WTC11 (cell line): ENCODE results near the gene SRD5A2. TPM values are rescaled to one million over a fixed set of nuclear protein-coding genes. Genes with fewer than 3 reads are reported as not detected.

ENCODE experiments used
- ATAC-seq: fragments of 200-7000 bp; cut with Tn5 transposase; 2 replicates; pipeline ENCODE4 v1.10.0; 2021; ENCODE audit warnings: mild to moderate bottlenecking, moderate library complexity
- CTCF ChIA-PET: fragments of 300-600 bp; sonication (Branson Sonifier 250); formaldehyde crosslinking; loops from one replicate; lab custom pipeline; 2021; ENCODE audit warnings: antibody characterized with exemption; lab: Charles Lee
- POLR2A ChIA-PET: fragments of 350-600 bp; sonication (Branson Sonifier 250); formaldehyde crosslinking; loops from one replicate; lab custom pipeline; 2021; ENCODE audit warnings: antibody characterized with exemption; lab: Charles Lee
- DNase-seq: peaks from one replicate; pipeline ENCODE4 v3.0.0; 2021; ENCODE audit warnings: low spot score
- H3K27ac Mint-ChIP-seq: 2 replicates; pipeline ENCODE4 v1.8.0; 2021; ENCODE audit warnings: mixed read lengths
- H3K27me3 Mint-ChIP-seq: 2 replicates; pipeline ENCODE4 v1.8.0; 2021; ENCODE audit warnings: low read depth, mild to moderate bottlenecking, moderate library complexity, mixed read lengths
- H3K36me3 Mint-ChIP-seq: 2 replicates; pipeline ENCODE4 v1.8.0; 2021; ENCODE audit warnings: mixed read lengths
- H3K4me1 Mint-ChIP-seq: 2 replicates; pipeline ENCODE4 v1.8.0; 2022; ENCODE audit warnings: mixed read lengths
- H3K4me3 Mint-ChIP-seq: 2 replicates; pipeline ENCODE4 v1.8.0; 2021; ENCODE audit warnings: mild to moderate bottlenecking, moderate library complexity, mixed read lengths
- H3K9me3 Mint-ChIP-seq: 2 replicates; pipeline ENCODE4 v1.8.0; 2021; ENCODE audit warnings: mixed read lengths
- ATF1 ChIP-seq: sonication (generic); formaldehyde crosslinking; IDR thresholded peaks from 2 replicates; pipeline ENCODE4 v1.8.1; 2023; ENCODE audit warnings: mild to moderate bottlenecking, moderate library complexity, missing genetic modification reagents
- FOXK1 ChIP-seq: sonication (generic); formaldehyde crosslinking; IDR thresholded peaks from 2 replicates; pipeline ENCODE4 v1.8.0; 2022; ENCODE audit warnings: mild to moderate bottlenecking, moderate library complexity, missing genetic modification reagents
- HMGA2 ChIP-seq: fragments of 250-450 bp; sonication (Bioruptor Pico); IDR thresholded peaks from 2 replicates; pipeline ENCODE4 v1.4.0; 2021; ENCODE audit warnings: mild to moderate bottlenecking, moderate library complexity
- NFYB ChIP-seq: sonication (generic); formaldehyde crosslinking; conservative IDR thresholded peaks from 2 replicates; pipeline ENCODE4 v1.8.0; 2022; ENCODE audit warnings: low read depth, missing genetic modification reagents
- NR2C2 ChIP-seq: sonication (generic); formaldehyde crosslinking; IDR thresholded peaks from 2 replicates; pipeline ENCODE4 v1.8.0; 2022; ENCODE audit warnings: mild to moderate bottlenecking, missing genetic modification reagents
- NR3C1 ChIP-seq: sonication (generic); formaldehyde crosslinking; conservative IDR thresholded peaks from 2 replicates; pipeline ENCODE4 v1.8.1; 2023; ENCODE audit warnings: low read depth, mild to moderate bottlenecking, missing genetic modification reagents
- RELA ChIP-seq: sonication (generic); formaldehyde crosslinking; IDR thresholded peaks from 2 replicates; pipeline ENCODE4 v1.8.1; 2022; ENCODE audit warnings: missing genetic modification reagents, mild to moderate bottlenecking, borderline replicate concordance
- SMAD4 ChIP-seq: sonication (generic); formaldehyde crosslinking; IDR thresholded peaks from 2 replicates; pipeline ENCODE4 v1.8.0; 2022; ENCODE audit warnings: mild to moderate bottlenecking, missing genetic modification reagents
- SP1 ChIP-seq: sonication (generic); formaldehyde crosslinking; conservative IDR thresholded peaks from 2 replicates; pipeline ENCODE4 v1.8.1; 2022; ENCODE audit warnings: missing genetic modification reagents
- TCF7 ChIP-seq: sonication (generic); formaldehyde crosslinking; IDR thresholded peaks from 2 replicates; pipeline ENCODE4 v1.8.0; 2022; ENCODE audit warnings: mild to moderate bottlenecking, low read depth, missing genetic modification reagents, moderate library complexity
- ZNF121 ChIP-seq: sonication (generic); formaldehyde crosslinking; IDR thresholded peaks from 2 replicates; pipeline ENCODE4 v1.8.0; 2023; ENCODE audit warnings: missing genetic modification reagents
- total RNA-seq: library from RNA; stranded (reverse); gene quantifications from 3 replicates; pipeline ENCODE4 v1.2.3, GENCODE V29; 2021
- TF ChIP-seq, protein P1 (sequence below): fragments of 200-600 bp; IDR thresholded peaks from 2 replicates; pipeline ENCODE4 v1.8.0; 2022; ENCODE audit warnings: antibody characterized with exemption
- TF ChIP-seq, protein P2 (sequence below): sonication (generic); formaldehyde crosslinking; IDR thresholded peaks from 2 replicates; pipeline ENCODE4 v1.8.0; 2023; ENCODE audit warnings: missing genetic modification reagents, mild to moderate bottlenecking, borderline replicate concordance
- TF ChIP-seq, protein P3 (sequence below): sonication (generic); formaldehyde crosslinking; IDR thresholded peaks from 2 replicates; pipeline ENCODE4 v1.8.0; 2022; ENCODE audit warnings: mild to moderate bottlenecking, missing genetic modification reagents
- TF ChIP-seq, protein P4 (sequence below): sonication (generic); formaldehyde crosslinking; conservative IDR thresholded peaks from 2 replicates; pipeline ENCODE4 v1.8.1; 2022; ENCODE audit warnings: mild to moderate bottlenecking, missing genetic modification reagents
- TF ChIP-seq, protein P5 (sequence below): sonication (generic); formaldehyde crosslinking; IDR thresholded peaks from 2 replicates; pipeline ENCODE4 v1.8.1; 2022; ENCODE audit warnings: mild to moderate bottlenecking, missing genetic modification reagents, moderate library complexity, borderline replicate concordance
- TF ChIP-seq, protein P6 (sequence below): sonication (generic); formaldehyde crosslinking; IDR thresholded peaks from 2 replicates; pipeline ENCODE4 v1.8.0; 2022; ENCODE audit warnings: mild to moderate bottlenecking, missing genetic modification reagents
- TF ChIP-seq, protein P7 (sequence below): sonication (generic); formaldehyde crosslinking; IDR thresholded peaks from 2 replicates; pipeline ENCODE4 v1.8.0; 2022; ENCODE audit warnings: mild to moderate bottlenecking, missing genetic modification reagents
- TF ChIP-seq, protein P8 (sequence below): sonication (generic); formaldehyde crosslinking; IDR thresholded peaks from 2 replicates; pipeline ENCODE4 v1.8.1; 2022; ENCODE audit warnings: low read depth, missing genetic modification reagents, borderline replicate concordance
- TF ChIP-seq, protein P9 (sequence below): sonication (generic); formaldehyde crosslinking; IDR thresholded peaks from 2 replicates; pipeline ENCODE4 v1.8.0; 2023; ENCODE audit warnings: missing genetic modification reagents

Gene SRD5A2
- total RNA-seq, 1 experiment from 2014 or later: 0.07 TPM

DNA sequence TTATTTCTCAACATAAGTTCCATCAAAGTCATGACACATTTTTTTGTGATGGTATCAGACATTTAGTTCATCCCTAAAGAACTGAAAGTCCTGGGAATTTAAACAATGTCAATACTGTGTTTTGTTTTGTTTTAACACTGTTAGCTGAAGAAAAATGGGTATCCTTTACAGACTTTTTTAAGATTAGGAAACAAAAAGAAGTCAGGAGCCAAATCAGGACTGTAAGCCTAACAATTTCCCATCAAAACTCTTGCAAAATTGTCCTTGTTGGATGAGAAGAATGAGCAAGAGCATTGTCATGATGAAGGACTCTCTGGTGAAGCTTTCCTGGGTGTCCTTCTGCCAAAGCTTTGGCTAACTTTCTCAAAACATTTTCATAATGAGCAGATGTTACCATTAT, 69.4 kb downstream of the SRD5A2 start (continued):
- TF ChIP-seq TCF7 (CRISPR knock-in tag) (no peak), SMAD4 (CRISPR knock-in tag) (no peak), RELA (no peak), FOXK1 (CRISPR knock-in tag) (no peak)
- TF ChIP-seq, protein P1, sequence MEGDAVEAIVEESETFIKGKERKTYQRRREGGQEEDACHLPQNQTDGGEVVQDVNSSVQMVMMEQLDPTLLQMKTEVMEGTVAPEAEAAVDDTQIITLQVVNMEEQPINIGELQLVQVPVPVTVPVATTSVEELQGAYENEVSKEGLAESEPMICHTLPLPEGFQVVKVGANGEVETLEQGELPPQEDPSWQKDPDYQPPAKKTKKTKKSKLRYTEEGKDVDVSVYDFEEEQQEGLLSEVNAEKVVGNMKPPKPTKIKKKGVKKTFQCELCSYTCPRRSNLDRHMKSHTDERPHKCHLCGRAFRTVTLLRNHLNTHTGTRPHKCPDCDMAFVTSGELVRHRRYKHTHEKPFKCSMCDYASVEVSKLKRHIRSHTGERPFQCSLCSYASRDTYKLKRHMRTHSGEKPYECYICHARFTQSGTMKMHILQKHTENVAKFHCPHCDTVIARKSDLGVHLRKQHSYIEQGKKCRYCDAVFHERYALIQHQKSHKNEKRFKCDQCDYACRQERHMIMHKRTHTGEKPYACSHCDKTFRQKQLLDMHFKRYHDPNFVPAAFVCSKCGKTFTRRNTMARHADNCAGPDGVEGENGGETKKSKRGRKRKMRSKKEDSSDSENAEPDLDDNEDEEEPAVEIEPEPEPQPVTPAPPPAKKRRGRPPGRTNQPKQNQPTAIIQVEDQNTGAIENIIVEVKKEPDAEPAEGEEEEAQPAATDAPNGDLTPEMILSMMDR: no peak

DNA sequence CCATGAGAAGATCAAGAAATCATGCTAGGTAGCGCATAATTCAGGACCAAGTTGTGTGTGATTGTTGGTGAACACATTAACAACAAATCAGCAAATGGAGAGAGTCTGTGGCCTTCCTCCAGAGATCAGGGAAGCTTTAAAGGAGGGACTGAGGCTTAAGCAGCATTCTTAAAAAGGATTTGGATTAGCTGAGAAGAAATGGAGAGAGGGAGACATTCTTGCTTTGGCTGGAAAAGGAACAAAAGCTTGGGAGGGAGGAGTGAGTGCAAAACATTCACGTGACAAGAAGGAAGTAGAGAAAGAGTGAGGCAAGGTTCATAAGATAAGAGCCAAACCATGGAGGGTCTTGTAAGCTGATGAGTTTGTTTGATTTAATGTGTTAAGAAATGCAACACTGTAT, 75.6 kb downstream of the SRD5A2 start:
- H3K27me3 Mint-ChIP-seq: no peaks in the 10 kb centered on the region

DNA sequence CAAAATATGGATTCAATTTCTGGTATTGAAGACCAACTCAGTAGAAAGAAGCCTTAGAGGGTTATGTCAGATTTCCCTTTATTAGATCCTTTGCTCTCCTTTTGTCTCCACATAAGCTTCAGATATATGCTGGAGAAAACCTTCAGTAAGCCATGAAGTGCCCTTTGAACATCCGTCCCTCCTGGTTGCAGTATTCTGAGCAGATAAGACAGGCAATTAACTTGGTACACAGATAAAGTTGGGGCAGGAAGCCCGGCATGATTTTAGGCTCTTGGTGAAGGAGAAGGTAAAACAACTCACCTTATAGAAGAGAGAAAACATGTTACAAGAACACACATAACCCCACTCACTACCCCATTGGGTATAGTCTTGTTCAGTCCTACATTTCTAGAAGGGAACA, 76.4 kb downstream of the SRD5A2 start:
- H3K9me3 Mint-ChIP-seq: no peaks in the 10 kb centered on the region
- H3K4me3 Mint-ChIP-seq: no peak overlapping the region
- H3K36me3 Mint-ChIP-seq: no peaks in the 10 kb centered on the region
- ChIA-PET POLR2A (no interaction called here), CTCF (no interaction called here)
- no peaks in the 10 kb centered on the region for H3K4me1 Mint-ChIP-seq
- no peak overlapping the region for H3K27ac Mint-ChIP-seq
- DNase-seq (no peak), ATAC-seq (no peak)
- no peaks in the 10 kb centered on the region; the same call in 1 of the 2 replicates for H3K27me3 Mint-ChIP-seq
- TF ChIP-seq ZNF121 (CRISPR knock-in tag): no peak
- TF ChIP-seq NR2C2 (CRISPR knock-in tag): no peak
- no peak for TF ChIP-seq SP1
- TF ChIP-seq, protein P2, sequence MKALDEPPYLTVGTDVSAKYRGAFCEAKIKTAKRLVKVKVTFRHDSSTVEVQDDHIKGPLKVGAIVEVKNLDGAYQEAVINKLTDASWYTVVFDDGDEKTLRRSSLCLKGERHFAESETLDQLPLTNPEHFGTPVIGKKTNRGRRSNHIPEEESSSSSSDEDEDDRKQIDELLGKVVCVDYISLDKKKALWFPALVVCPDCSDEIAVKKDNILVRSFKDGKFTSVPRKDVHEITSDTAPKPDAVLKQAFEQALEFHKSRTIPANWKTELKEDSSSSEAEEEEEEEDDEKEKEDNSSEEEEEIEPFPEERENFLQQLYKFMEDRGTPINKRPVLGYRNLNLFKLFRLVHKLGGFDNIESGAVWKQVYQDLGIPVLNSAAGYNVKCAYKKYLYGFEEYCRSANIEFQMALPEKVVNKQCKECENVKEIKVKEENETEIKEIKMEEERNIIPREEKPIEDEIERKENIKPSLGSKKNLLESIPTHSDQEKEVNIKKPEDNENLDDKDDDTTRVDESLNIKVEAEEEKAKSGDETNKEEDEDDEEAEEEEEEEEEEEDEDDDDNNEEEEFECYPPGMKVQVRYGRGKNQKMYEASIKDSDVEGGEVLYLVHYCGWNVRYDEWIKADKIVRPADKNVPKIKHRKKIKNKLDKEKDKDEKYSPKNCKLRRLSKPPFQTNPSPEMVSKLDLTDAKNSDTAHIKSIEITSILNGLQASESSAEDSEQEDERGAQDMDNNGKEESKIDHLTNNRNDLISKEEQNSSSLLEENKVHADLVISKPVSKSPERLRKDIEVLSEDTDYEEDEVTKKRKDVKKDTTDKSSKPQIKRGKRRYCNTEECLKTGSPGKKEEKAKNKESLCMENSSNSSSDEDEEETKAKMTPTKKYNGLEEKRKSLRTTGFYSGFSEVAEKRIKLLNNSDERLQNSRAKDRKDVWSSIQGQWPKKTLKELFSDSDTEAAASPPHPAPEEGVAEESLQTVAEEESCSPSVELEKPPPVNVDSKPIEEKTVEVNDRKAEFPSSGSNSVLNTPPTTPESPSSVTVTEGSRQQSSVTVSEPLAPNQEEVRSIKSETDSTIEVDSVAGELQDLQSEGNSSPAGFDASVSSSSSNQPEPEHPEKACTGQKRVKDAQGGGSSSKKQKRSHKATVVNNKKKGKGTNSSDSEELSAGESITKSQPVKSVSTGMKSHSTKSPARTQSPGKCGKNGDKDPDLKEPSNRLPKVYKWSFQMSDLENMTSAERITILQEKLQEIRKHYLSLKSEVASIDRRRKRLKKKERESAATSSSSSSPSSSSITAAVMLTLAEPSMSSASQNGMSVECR (CRISPR knock-in tag): no peak
- no peak for TF ChIP-seq ATF1 (CRISPR knock-in tag)
- TF ChIP-seq, protein P3, sequence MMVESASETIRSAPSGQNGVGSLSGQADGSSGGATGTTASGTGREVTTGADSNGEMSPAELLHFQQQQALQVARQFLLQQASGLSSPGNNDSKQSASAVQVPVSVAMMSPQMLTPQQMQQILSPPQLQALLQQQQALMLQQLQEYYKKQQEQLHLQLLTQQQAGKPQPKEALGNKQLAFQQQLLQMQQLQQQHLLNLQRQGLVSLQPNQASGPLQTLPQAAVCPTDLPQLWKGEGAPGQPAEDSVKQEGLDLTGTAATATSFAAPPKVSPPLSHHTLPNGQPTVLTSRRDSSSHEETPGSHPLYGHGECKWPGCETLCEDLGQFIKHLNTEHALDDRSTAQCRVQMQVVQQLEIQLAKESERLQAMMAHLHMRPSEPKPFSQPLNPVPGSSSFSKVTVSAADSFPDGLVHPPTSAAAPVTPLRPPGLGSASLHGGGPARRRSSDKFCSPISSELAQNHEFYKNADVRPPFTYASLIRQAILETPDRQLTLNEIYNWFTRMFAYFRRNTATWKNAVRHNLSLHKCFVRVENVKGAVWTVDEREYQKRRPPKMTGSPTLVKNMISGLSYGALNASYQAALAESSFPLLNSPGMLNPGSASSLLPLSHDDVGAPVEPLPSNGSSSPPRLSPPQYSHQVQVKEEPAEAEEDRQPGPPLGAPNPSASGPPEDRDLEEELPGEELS: no peak
- TF ChIP-seq, protein P4, sequence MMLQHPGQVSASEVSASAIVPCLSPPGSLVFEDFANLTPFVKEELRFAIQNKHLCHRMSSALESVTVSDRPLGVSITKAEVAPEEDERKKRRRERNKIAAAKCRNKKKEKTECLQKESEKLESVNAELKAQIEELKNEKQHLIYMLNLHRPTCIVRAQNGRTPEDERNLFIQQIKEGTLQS (CRISPR knock-in tag): no peak
- TF ChIP-seq NFYB (CRISPR knock-in tag): no peak
- TF ChIP-seq, protein P5, sequence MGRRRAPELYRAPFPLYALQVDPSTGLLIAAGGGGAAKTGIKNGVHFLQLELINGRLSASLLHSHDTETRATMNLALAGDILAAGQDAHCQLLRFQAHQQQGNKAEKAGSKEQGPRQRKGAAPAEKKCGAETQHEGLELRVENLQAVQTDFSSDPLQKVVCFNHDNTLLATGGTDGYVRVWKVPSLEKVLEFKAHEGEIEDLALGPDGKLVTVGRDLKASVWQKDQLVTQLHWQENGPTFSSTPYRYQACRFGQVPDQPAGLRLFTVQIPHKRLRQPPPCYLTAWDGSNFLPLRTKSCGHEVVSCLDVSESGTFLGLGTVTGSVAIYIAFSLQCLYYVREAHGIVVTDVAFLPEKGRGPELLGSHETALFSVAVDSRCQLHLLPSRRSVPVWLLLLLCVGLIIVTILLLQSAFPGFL (CRISPR knock-in tag): no peak
- TF ChIP-seq, protein P6, sequence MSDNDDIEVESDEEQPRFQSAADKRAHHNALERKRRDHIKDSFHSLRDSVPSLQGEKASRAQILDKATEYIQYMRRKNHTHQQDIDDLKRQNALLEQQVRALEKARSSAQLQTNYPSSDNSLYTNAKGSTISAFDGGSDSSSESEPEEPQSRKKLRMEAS (CRISPR knock-in tag): no peak

More for the DNA sequence above, 75.6 kb downstream of the SRD5A2 start:
- H3K4me3 Mint-ChIP-seq: no peak overlapping the region
- H3K36me3 Mint-ChIP-seq: no peaks in the 10 kb centered on the region
- ChIA-PET CTCF (no interaction called here), POLR2A (no interaction called here)
- DNase-seq: no peak
- H3K27ac Mint-ChIP-seq: no peak overlapping the region
- no peaks in the 10 kb centered on the region for H3K4me1 Mint-ChIP-seq
- no peaks in the 10 kb centered on the region for H3K9me3 Mint-ChIP-seq
- ATAC-seq: no peak
- TF ChIP-seq, protein P7, sequence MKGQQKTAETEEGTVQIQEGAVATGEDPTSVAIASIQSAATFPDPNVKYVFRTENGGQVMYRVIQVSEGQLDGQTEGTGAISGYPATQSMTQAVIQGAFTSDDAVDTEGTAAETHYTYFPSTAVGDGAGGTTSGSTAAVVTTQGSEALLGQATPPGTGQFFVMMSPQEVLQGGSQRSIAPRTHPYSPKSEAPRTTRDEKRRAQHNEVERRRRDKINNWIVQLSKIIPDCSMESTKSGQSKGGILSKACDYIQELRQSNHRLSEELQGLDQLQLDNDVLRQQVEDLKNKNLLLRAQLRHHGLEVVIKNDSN (CRISPR knock-in tag): no peak
- TF ChIP-seq, protein P8, sequence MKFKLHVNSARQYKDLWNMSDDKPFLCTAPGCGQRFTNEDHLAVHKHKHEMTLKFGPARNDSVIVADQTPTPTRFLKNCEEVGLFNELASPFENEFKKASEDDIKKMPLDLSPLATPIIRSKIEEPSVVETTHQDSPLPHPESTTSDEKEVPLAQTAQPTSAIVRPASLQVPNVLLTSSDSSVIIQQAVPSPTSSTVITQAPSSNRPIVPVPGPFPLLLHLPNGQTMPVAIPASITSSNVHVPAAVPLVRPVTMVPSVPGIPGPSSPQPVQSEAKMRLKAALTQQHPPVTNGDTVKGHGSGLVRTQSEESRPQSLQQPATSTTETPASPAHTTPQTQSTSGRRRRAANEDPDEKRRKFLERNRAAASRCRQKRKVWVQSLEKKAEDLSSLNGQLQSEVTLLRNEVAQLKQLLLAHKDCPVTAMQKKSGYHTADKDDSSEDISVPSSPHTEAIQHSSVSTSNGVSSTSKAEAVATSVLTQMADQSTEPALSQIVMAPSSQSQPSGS (CRISPR knock-in tag): no peak
- no peak for TF ChIP-seq HMGA2 (CRISPR knock-in tag)
- TF ChIP-seq, protein P4 (CRISPR knock-in tag): no peak
- TF ChIP-seq, protein P9, sequence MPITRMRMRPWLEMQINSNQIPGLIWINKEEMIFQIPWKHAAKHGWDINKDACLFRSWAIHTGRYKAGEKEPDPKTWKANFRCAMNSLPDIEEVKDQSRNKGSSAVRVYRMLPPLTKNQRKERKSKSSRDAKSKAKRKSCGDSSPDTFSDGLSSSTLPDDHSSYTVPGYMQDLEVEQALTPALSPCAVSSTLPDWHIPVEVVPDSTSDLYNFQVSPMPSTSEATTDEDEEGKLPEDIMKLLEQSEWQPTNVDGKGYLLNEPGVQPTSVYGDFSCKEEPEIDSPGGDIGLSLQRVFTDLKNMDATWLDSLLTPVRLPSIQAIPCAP (CRISPR knock-in tag): no peak
- TF ChIP-seq NR3C1 (CRISPR knock-in tag): no peak
- TF ChIP-seq SP1: no peak
- TF ChIP-seq ZNF121 (CRISPR knock-in tag): no peak
